ENCODE data around the gene RBM20. TPM values are rescaled to one million over a fixed set of nuclear protein-coding genes. Genes with fewer than 3 reads are reported as not detected.

Gene RBM20
- total RNA-seq, 1 experiment from 2014 or later, result not detected

DNA sequence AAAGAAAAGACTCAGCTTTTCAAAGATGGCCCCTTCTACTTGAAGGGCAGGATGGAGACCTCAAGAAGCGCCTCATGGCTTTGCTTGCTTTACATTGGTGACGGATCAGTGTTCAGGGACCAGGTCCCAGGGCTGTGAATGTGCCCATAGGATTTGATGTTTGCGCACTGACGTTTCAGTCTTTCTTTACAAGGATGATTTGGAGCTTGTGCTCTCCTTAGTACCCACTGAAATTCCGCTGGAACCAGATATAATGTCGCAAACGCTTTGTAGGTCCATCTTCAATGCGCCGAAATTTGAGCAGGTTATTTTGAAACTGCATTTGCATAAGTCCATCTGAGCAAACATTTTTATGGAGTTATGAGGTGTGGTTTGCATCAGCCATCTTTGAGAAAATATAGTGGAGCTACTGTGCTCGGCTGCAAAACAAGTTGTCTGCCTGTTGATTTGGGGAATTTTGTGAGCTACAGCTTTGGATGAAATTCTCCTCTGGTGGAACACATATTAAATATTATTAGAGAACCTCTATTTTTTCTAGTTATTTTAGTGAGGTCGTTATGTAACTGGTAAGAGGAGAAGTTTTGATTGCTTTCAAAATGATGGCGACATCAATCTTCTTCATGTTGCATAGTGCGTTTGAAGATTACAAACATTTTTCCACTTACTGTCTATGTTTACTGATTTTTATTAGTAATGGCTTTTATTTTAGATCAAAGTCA is 2.4 kb downstream of the RBM20 start:
- Mint-ChIP-seq H3K9me3 (ENCODE audit: low read depth, unreplicated experiment) (no peaks in the 10 kb centered on the region), H3K36me3 (ENCODE audit: insufficient read depth, unreplicated experiment) (no peaks in the 10 kb centered on the region), H3K27me3 (ENCODE audit: unreplicated experiment) (peaks cover 22% of the 10 kb centered on the region), H3K4me3 (ENCODE audit: low read depth, unreplicated experiment) (no peak overlapping the region), H3K27ac (ENCODE audit: unreplicated experiment) (no peak overlapping the region), H3K4me1 (ENCODE audit: low read depth, unreplicated experiment) (no peaks in the 10 kb centered on the region)
- no TSS peak for BruUV-seq (replicated peaks)
- intact Hi-C loops (cut with micrococcal nuclease; ENCODE audit: unreplicated experiment), result no loop called here
- TF ChIP-seq CTCF (IDR thresholded peaks at IDR 0.05; ENCODE audit: unreplicated experiment), result no peak
- DNase-seq, result no peak
- CTCF ChIA-PET, result no interaction called here

GRCh38 chr10:110647136-110647430 is 2.9 kb downstream of the RBM20 start:
- CTCF ChIA-PET, result no interaction called here
- no peak for DNase-seq
- Mint-ChIP-seq H3K9me3 (ENCODE audit: low read depth, unreplicated experiment) (no peaks in the 10 kb centered on the region), H3K27me3 (ENCODE audit: unreplicated experiment) (peaks cover 17% of the 10 kb centered on the region), H3K36me3 (ENCODE audit: insufficient read depth, unreplicated experiment) (no peaks in the 10 kb centered on the region), H3K4me1 (ENCODE audit: low read depth, unreplicated experiment) (no peaks in the 10 kb centered on the region), H3K27ac (ENCODE audit: unreplicated experiment) (no peak overlapping the region), H3K4me3 (ENCODE audit: low read depth, unreplicated experiment) (no peak overlapping the region)
- BruUV-seq (replicated peaks), result no TSS peak
- intact Hi-C loops (cut with micrococcal nuclease; ENCODE audit: unreplicated experiment), result no loop called here
- no peak for TF ChIP-seq CTCF (IDR thresholded peaks at IDR 0.05; ENCODE audit: unreplicated experiment)

DNA sequence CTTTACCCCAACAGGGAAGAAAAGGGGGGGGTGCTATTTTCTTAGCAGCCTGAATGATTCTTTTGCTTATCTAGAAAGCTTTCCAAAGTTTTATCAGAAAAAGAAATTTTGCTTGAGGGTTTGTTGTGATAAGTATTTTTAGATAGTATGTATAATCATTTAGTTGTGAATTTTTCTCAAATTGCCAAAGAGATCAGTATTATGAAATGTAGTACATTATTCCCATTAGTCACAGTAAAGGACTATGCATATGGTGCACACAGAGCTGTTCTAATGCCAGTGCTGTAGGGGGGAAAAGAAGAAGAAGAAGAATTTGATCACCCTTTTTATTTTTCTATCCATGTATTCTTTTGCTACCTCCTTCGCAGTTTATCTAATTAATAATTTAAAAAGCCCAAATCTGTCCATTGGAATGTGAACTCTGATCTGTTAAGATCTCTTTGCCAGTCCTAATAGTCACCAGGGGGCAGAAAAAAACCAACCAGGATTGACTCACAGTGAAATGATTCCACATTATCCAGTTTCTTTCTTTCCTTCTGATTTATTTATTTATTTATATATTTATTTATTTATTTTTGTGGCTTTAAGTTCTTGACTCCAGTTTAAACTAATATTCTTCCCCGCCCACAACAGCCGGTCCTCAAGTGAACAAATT is 4.7 kb downstream of the RBM20 start:
- H3K36me3 Mint-ChIP-seq (ENCODE audit: insufficient read depth, unreplicated experiment), result no peaks in the 10 kb centered on the region
- H3K9me3 Mint-ChIP-seq (ENCODE audit: low read depth, unreplicated experiment), result no peaks in the 10 kb centered on the region
- DNase-seq, result no peak
- peaks cover 9% of the 10 kb centered on the region for H3K27me3 Mint-ChIP-seq (ENCODE audit: unreplicated experiment)
- H3K4me3 Mint-ChIP-seq (ENCODE audit: low read depth, unreplicated experiment), result no peak overlapping the region
- intact Hi-C loops (cut with micrococcal nuclease; ENCODE audit: unreplicated experiment), result no loop called here
- H3K4me1 Mint-ChIP-seq (ENCODE audit: low read depth, unreplicated experiment), result no peaks in the 10 kb centered on the region
- no TSS peak for BruUV-seq (replicated peaks)
- no peak overlapping the region for H3K27ac Mint-ChIP-seq (ENCODE audit: unreplicated experiment)
- no peak for TF ChIP-seq CTCF (IDR thresholded peaks at IDR 0.05; ENCODE audit: unreplicated experiment)
- CTCF ChIA-PET, result interaction anchor here (0.7 kb wide), 1 partner anchor 999 kb away, joined by 3 read pairs; no protein-coding TSS in a partner anchor

DNA sequence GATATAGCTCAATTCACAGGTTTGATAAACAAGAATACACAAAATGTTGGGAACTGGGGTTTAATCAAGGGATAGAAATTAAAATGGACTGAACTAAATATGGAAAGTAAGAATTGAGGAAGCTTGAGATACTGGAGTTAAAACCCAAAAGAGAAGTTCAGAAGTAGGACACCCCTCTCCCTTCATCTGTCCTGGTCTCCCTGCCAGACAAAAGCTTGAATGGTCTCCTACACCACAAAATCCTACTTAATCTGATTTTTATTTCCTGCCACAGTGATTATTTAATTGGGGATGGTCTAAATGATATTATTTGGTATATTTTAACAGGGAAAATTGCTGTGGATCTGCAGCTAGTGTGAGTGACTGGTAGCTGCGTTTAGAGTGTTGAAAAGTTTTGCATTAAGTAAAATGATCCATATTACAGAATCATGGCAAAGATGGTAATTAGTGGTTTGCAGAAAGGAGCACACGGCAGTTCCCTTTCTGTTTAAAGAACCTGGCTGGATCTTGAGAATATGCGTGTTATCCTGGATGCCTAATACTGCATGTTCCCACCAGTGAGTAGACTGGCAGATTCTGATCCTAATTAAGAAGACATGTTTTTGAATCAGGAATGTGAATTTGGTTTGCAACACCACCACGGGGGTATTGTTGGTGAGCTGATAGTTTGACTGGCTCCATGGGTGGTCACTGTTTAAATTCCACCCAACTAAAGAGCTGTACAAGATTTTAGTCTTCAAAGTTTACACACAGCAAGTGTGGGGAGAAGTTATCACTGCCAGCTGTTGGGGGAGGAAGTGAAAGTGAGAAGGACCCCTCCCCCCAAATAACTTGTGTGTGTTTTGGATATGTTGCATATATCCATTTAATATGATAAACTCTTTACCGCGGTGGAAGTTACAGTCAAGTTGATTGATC is 5.5 kb downstream of the RBM20 start:
- no peaks in the 10 kb centered on the region for H3K4me1 Mint-ChIP-seq (ENCODE audit: low read depth, unreplicated experiment)
- H3K27ac Mint-ChIP-seq (ENCODE audit: unreplicated experiment), result no peak overlapping the region
- no TSS peak for BruUV-seq (replicated peaks)
- intact Hi-C loops (cut with micrococcal nuclease; ENCODE audit: unreplicated experiment), result no loop called here
- no peaks in the 10 kb centered on the region for H3K36me3 Mint-ChIP-seq (ENCODE audit: insufficient read depth, unreplicated experiment)
- H3K4me3 Mint-ChIP-seq (ENCODE audit: low read depth, unreplicated experiment), result no peak overlapping the region
- no peaks in the 10 kb centered on the region for H3K9me3 Mint-ChIP-seq (ENCODE audit: low read depth, unreplicated experiment)
- CTCF ChIA-PET, result interaction anchor here (0.7 kb wide), 1 partner anchor 1000 kb away, joined by 3 read pairs; no protein-coding TSS in a partner anchor
- peaks cover 9% of the 10 kb centered on the region for H3K27me3 Mint-ChIP-seq (ENCODE audit: unreplicated experiment)
- no peak for TF ChIP-seq CTCF (IDR thresholded peaks at IDR 0.05; ENCODE audit: unreplicated experiment)
- DNase-seq, result no peak

Measured in Calu3 (cell line).